B cell (primary cell): Measurements from ENCODE around the gene HEXB.

ENCODE experiments used
- CTCF ChIP-seq: fragments of 200-600 bp; IDR thresholded peaks from one replicate; pipeline ENCODE4 v1.8.0; 2022; ENCODE audit warnings: antibody characterized with exemption, mild to moderate bottlenecking
- EZH2 ChIP-seq: IDR thresholded peaks from 2 replicates; pipeline ENCODE4 v1.6.1; 2012; ENCODE audit warnings: borderline replicate concordance, low read depth, mild to moderate bottlenecking, moderate library complexity, low read length; ENCODE audit not compliant: insufficient read depth, poor library complexity, severe bottlenecking

- TF ChIP-seq EZH2 (no peak), CTCF (no peak)
These were observed 14.5 kb upstream of the HEXB start for GRCh38 chr5:74670396-74671038.
